Measurements from ENCODE around the gene KCNAB2.

KCNAB2 gene

GRCh38 chr1:6033124-6033523 lies 12.6 kb upstream of the KCNAB2 start:
- DNase-seq: no peak

GRCh38 chr1:6033986-6034749 lies 11.5 kb upstream of the KCNAB2 start:
- DNase-seq: peak; percentile 75

- no peak for DNase-seq
Measured at GRCh38 chr1:6034750-6035096, 11.0 kb upstream of the KCNAB2 start.

- no peak for DNase-seq
Measured at GRCh38 chr1:6035303-6035702, 10.4 kb upstream of the KCNAB2 start.

GRCh38 chr1:6035719-6036118 lies 10.0 kb upstream of the KCNAB2 start:
- no peak for DNase-seq

- no peak for DNase-seq
Measured at GRCh38 chr1:6037338-6037762, 8.3 kb upstream of the KCNAB2 start.

GRCh38 chr1:6038603-6039002 lies 7.1 kb upstream of the KCNAB2 start:
- no peak for DNase-seq

GRCh38 chr1:6039031-6039430 lies 6.7 kb upstream of the KCNAB2 start:
- DNase-seq: no peak

GRCh38 chr1:6040444-6040843 lies 5.2 kb upstream of the KCNAB2 start:
- DNase-seq: no peak

GRCh38 chr1:6040861-6041415 lies 4.8 kb upstream of the KCNAB2 start:
- DNase-seq: no peak

- DNase-seq: peak; percentile 45
Measured at GRCh38 chr1:6041432-6042062, 4.1 kb upstream of the KCNAB2 start.

- no peak for DNase-seq
Measured at GRCh38 chr1:6043561-6043960, 2.1 kb upstream of the KCNAB2 start.

GRCh38 chr1:6044481-6045109 lies 1.1 kb upstream of the KCNAB2 start:
- no peak for DNase-seq

- DNase-seq: no peak
Measured at GRCh38 chr1:6045110-6045502, 582 bp upstream of the KCNAB2 start.

- DNase-seq: no peak
Measured at GRCh38 chr1:6046279-6046678, 591 bp downstream of the KCNAB2 start.

GRCh38 chr1:6048179-6048867 lies 2.6 kb downstream of the KCNAB2 start:
- DNase-seq: no peak

- no peak for DNase-seq
Measured at GRCh38 chr1:6049419-6049818, 3.7 kb downstream of the KCNAB2 start.

GRCh38 chr1:6051423-6051822 lies 5.7 kb downstream of the KCNAB2 start:
- DNase-seq: no peak

GRCh38 chr1:6052543-6053205 lies 7.0 kb downstream of the KCNAB2 start:
- peak; percentile 93 for DNase-seq

GRCh38 chr1:6053206-6053546 lies 7.5 kb downstream of the KCNAB2 start:
- DNase-seq: no peak

GRCh38 chr1:6054596-6054995 lies 8.9 kb downstream of the KCNAB2 start:
- no peak for DNase-seq

GRCh38 chr1:6056572-6056948 lies 10.9 kb downstream of the KCNAB2 start:
- DNase-seq: no peak
